Kidney (tissue), 14 donors: ENCODE results near the gene UBE4B. TPM values are rescaled to one million over a fixed set of nuclear protein-coding genes. Genes with fewer than 3 reads are reported as not detected.

Experiments used
- DNase-seq, 5 donors: peaks; one replicate each; pipeline ENCODE4 v3.0.0-alpha.2; 2013 to 2020
- FAIRE-seq: peaks from 2 replicates; lab custom pipeline; 2012; peaks lifted over from hg19 to GRCh38; lab: Jason Lieb, UNC
- H3K27ac ChIP-seq, 2 donors: one replicate each; pipeline ENCODE4 v1.7.0; 2013; ENCODE audit warnings: low read depth in 2 of 2, low read length in 2 of 2, inconsistent platforms in 1 of 2
- H3K27me3 ChIP-seq: one replicate; pipeline ENCODE4 v1.7.1; 2013; ENCODE audit warnings: low read length, inconsistent platforms; ENCODE audit not compliant: control insufficient read depth, insufficient read depth
- H3K36me3 ChIP-seq, 3 donors: one replicate each; pipeline versions ENCODE4 v1.7.0 to v1.7.1; 2013; ENCODE audit warnings: low read length in 3 of 3, control low read depth in 1 of 3, inconsistent platforms in 1 of 3; ENCODE audit not compliant: insufficient read depth in 3 of 3, control insufficient read depth in 2 of 3
- H3K4me1 ChIP-seq, 3 donors: one replicate each; pipeline versions ENCODE4 v1.7.0 to v1.7.1; 2013; ENCODE audit warnings: low read length in 3 of 3, inconsistent platforms in 1 of 3, low read depth in 1 of 3; ENCODE audit not compliant: control insufficient read depth in 2 of 3, insufficient read depth in 2 of 3
- H3K4me3 ChIP-seq, 3 donors: one replicate each; pipeline versions ENCODE4 v1.7.0 to v1.8.1; 2013; ENCODE audit warnings: low read length in 3 of 3, control low read depth in 1 of 3, inconsistent platforms in 1 of 3
- H3K9ac ChIP-seq, 3 donors: one replicate each; pipeline versions ENCODE4 v1.7.0 to v1.7.1; 2013; ENCODE audit warnings: low read length in 3 of 3, control low read depth in 1 of 3, inconsistent platforms in 1 of 3
- H3K9me3 ChIP-seq, 3 donors: one replicate each; pipeline versions ENCODE4 v1.7.0 to v1.7.1; 2013; ENCODE audit warnings: low read length in 3 of 3, control low read depth in 1 of 3, inconsistent platforms in 1 of 3; ENCODE audit not compliant: control insufficient read depth in 2 of 3, insufficient read depth in 1 of 3
- CTCF ChIP-seq: IDR thresholded peaks from 3 replicates; pipeline ENCODE4 v1.5.1; 2012; ENCODE audit warnings: mild to moderate bottlenecking, moderate library complexity, borderline replicate concordance; ENCODE audit not compliant: insufficient read depth; ENCODE audit errors: extremely low read depth
- intact Hi-C: fragments of 100-400 bp; cut with DNase I; formaldehyde crosslinking; loops from one replicate; pipeline ENCODE4 v1.11.1; 2022
- polyA plus RNA-seq: library from polyadenylated mRNA; stranded (reverse); fragments of 350-450 nt; fragmentation: Illumina TruSeq; extraction: RNeasy Lipid Tissue Mini Kit (QIAGEN cat#74804); gene quantifications from one replicate; pipeline ENCODE4 v1.2.3, GENCODE V29; 2014; ENCODE audit warnings: low read depth, low replicate concordance; ENCODE audit not compliant: insufficient read depth
- total RNA-seq: library from RNA; stranded (reverse); fragmentation: NEBNext Ultra II Directional; extraction: Animal tissue kit (Norgen Biotek cat#: 25700); gene quantifications from one replicate; pipeline ENCODE4 v1.2.1, GENCODE V29; 2021
- donor health status: control.
- donor health status: control.
- donor health status: control.
- donor health status: control.
- donor health status: control.
- donor health status: DM: yes; HTN: yes; CAD: no.
- donor health status: Normal renal cell carcinoma (clear cell type).

UBE4B gene
- total and polyA plus RNA-seq, 2 donors from 2014 or later, result 13.3 to 33.5 TPM

- no peak for FAIRE-seq
- intact Hi-C loops, result no loop called here
- no peak overlapping the region for H3K4me3 ChIP-seq
- H3K4me1 ChIP-seq, result no peaks in the 10 kb centered on the region
- DNase-seq, result no peak
- no peak overlapping the region for H3K27ac ChIP-seq
- no peak for TF ChIP-seq CTCF
- H3K9me3 ChIP-seq, result no peaks in the 10 kb centered on the region
- peaks cover 2 to 7% (median 7%) of the 10 kb centered on the region in 3 donors for H3K36me3 ChIP-seq
- H3K9ac ChIP-seq, result no peak overlapping the region
- H3K27me3 ChIP-seq, result no peaks in the 10 kb centered on the region
Observed at GRCh38 chr1:10113501-10113900, 80.7 kb downstream of the UBE4B start.

GRCh38 chr1:10114746-10115145, 82.0 kb downstream of the UBE4B start:
- Histone ChIP-seq H3K36me3 (peaks cover 6 to 13% (median 7%) of the 10 kb centered on the region in 3 donors), H3K27me3 (no peaks in the 10 kb centered on the region), H3K4me1 (no peaks in the 10 kb centered on the region), H3K9me3 (no peaks in the 10 kb centered on the region), H3K27ac (no peak overlapping the region), H3K9ac (no peak overlapping the region), H3K4me3 (no peak overlapping the region)
- TF ChIP-seq CTCF, result no peak
- DNase-seq (no peak), FAIRE-seq (no peak)
- intact Hi-C loops, result no loop called here

- intact Hi-C loops, result no loop called here
- TF ChIP-seq CTCF, result no peak
- Histone ChIP-seq H3K9me3 (no peaks in the 10 kb centered on the region), H3K27me3 (no peaks in the 10 kb centered on the region), H3K27ac (no peak overlapping the region), H3K36me3 (peaks cover 8 to 21% (median 15%) of the 10 kb centered on the region in 3 donors), H3K4me3 (no peak overlapping the region), H3K4me1 (no peaks in the 10 kb centered on the region), H3K9ac (no peak overlapping the region)
- FAIRE-seq (no peak), DNase-seq (no peak)
Observed at GRCh38 chr1:10117132-10117531, 84.4 kb downstream of the UBE4B start.

- H3K4me3 ChIP-seq, result no peak overlapping the region
- H3K4me1 ChIP-seq, result no peaks in the 10 kb centered on the region
- no peaks in the 10 kb centered on the region for H3K9me3 ChIP-seq
- intact Hi-C loops, result no loop called here
- no peak overlapping the region for H3K9ac ChIP-seq
- no peak overlapping the region for H3K27ac ChIP-seq
- TF ChIP-seq CTCF, result no peak
- FAIRE-seq (no peak), DNase-seq (no peak)
- H3K36me3 ChIP-seq, result peaks cover 8 to 21% (median 19%) of the 10 kb centered on the region in 3 donors
- no peaks in the 10 kb centered on the region for H3K27me3 ChIP-seq
Observed at GRCh38 chr1:10117865-10118264, 85.1 kb downstream of the UBE4B start.
